Colonic mucosa (tissue), 4 donors: ENCODE measurements around the gene SWAP70. TPM values are rescaled to one million over a fixed set of nuclear protein-coding genes. Genes with fewer than 3 reads are reported as not detected.
A peak's percentile ranks its signal among the peaks of the same experiment; 100 is the strongest.

Experiments used
- DNase-seq: peaks from one replicate; pipeline ENCODE4 v3.0.0-alpha.2; 2020
- H3K27ac ChIP-seq: fragments of 200-600 bp; one replicate; pipeline ENCODE4 v1.8.0; 2021
- H3K27me3 ChIP-seq: fragments of 200-600 bp; one replicate; pipeline ENCODE4 v1.8.0; 2021
- H3K36me3 ChIP-seq: fragments of 200-600 bp; one replicate; pipeline ENCODE4 v1.8.0; 2021
- H3K4me1 ChIP-seq: fragments of 200-600 bp; one replicate; pipeline ENCODE4 v1.8.0; 2021; ENCODE audit warnings: mild to moderate bottlenecking
- H3K4me3 ChIP-seq: fragments of 200-600 bp; one replicate; pipeline ENCODE4 v1.8.0; 2021
- H3K9ac ChIP-seq, 2 donors: one replicate each; pipeline ENCODE4 v1.7.0; 2013; ENCODE audit warnings: control low read depth in 2 of 2, low read depth in 2 of 2, low read length in 2 of 2
- H3K9me3 ChIP-seq: fragments of 200-600 bp; one replicate; pipeline ENCODE4 v1.8.0; 2021
- intact Hi-C: fragments of 100-400 bp; cut with DNase I; formaldehyde crosslinking; loops from one replicate; pipeline ENCODE4 v1.14.1; 2022
- total RNA-seq, 2 donors: library from RNA; stranded (reverse); fragmentation: NEBNext Ultra II Directional in 1 of 2; extraction: Animal tissue kit (Norgen Biotek cat#: 25700) in 1 of 2; gene quantifications; one replicate each; pipeline ENCODE4 v1.2.1, GENCODE V29; 2021
- TF ChIP-seq, protein P1 (sequence below): fragments of 200-600 bp; IDR thresholded peaks from one replicate; pipeline ENCODE4 v1.8.0; 2022; ENCODE audit warnings: antibody characterized with exemption, mild to moderate bottlenecking
- donor health status: healthy.
- donor health status: DM: no; HTN: no; CAD: no.
- donor health status: DM: no; HTN: no; CAD: no.

SWAP70 gene
- total RNA-seq, 2 donors from 2014 or later: 13.1 to 21.2 TPM

DNA sequence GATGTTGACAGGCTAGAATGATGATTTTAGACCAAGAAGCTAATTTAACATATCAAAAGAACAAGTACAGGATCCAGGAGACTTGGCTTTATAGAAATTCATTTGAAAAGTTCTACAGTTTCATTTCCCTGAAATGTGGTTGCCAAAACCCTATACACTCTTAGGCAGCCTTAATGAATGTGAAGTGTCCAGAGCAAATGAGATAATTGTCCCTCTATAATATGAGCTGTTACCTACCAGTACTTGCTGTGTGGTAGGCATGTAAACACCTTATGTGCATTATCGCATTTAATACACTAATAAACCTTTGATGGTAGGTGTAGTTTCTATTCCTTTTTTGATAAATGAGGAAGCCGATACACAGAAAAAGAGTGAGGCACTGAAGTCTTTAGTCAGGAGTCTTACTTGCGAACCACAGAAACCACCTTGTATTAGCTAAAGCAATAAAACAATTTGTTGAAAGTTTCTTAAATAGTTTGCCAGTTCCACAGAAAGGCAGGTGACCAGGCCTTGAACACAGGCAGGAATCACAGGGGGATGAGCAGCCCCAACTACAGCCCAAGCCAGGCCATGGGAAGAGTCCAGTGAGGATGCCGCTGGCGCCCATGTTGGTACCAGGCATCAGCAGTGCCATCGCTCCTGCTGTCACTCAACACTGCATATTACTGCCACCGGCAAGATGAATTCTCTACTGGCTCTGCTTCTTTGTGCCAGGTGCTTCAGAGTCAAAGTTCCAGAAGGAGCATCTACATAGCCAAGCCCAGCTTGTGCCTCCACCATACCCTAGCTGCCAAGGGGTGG, 81.7 kb downstream of the SWAP70 start:
- no peak for DNase-seq

DNA sequence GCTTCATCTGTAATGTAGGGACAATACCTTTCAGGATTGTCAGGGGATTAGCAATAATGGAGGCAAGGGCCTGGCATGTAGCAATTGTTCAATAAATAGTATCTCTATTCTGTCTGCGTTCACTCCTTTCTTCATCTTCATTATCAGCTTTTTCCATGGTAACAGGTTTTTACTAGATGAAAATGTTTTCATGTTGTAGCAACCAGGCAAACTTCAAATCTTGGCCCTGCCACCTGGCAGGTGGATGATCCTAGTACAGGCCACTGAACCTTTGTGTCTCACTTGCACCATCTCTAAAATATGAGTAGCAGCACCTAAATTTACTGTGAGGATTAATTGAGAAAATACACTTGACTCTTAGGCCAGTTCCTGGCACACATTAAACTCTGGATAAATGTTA, 83.4 kb downstream of the SWAP70 start:
- intact Hi-C loops: no loop called here

More for the DNA sequence above, 81.7 kb downstream of the SWAP70 start:
- H3K27ac ChIP-seq: no peak overlapping the region
- H3K27me3 ChIP-seq: no peaks in the 10 kb centered on the region
- TF ChIP-seq, protein P1, sequence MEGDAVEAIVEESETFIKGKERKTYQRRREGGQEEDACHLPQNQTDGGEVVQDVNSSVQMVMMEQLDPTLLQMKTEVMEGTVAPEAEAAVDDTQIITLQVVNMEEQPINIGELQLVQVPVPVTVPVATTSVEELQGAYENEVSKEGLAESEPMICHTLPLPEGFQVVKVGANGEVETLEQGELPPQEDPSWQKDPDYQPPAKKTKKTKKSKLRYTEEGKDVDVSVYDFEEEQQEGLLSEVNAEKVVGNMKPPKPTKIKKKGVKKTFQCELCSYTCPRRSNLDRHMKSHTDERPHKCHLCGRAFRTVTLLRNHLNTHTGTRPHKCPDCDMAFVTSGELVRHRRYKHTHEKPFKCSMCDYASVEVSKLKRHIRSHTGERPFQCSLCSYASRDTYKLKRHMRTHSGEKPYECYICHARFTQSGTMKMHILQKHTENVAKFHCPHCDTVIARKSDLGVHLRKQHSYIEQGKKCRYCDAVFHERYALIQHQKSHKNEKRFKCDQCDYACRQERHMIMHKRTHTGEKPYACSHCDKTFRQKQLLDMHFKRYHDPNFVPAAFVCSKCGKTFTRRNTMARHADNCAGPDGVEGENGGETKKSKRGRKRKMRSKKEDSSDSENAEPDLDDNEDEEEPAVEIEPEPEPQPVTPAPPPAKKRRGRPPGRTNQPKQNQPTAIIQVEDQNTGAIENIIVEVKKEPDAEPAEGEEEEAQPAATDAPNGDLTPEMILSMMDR: no peak
- H3K4me1 ChIP-seq: no peaks in the 10 kb centered on the region
- intact Hi-C loops: loop anchor here (2.0 kb wide), 1 partner anchor 129 kb away; no protein-coding TSS in a partner anchor
- H3K9ac ChIP-seq: no peak overlapping the region
- no peaks in the 10 kb centered on the region for H3K9me3 ChIP-seq
- no peaks in the 10 kb centered on the region for H3K36me3 ChIP-seq
- no peak overlapping the region for H3K4me3 ChIP-seq

DNA sequence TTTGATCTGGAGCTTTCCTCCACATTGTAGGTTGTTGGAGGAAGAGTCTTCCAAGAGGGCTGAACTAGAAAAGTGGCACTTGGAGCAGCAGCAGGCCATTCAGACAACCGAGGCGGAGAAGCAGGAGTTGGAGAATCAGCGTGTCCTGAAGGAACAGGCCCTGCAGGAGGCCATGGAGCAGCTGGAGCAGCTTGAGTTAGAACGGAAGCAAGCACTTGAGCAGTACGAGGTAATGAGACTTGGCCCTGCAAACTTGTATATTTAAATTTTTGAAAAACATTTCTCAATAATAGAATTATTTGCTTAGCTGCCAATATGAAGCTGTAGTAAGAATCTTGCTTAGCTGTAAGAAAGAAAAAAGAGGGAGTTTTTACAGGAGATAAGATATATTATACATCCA, 84.0 kb downstream of the SWAP70 start:
- Histone ChIP-seq H3K4me1 (no peaks in the 10 kb centered on the region), H3K4me3 (no peak overlapping the region), H3K27me3 (no peaks in the 10 kb centered on the region), H3K9ac (no peak overlapping the region), H3K27ac (no peak overlapping the region), H3K36me3 (no peaks in the 10 kb centered on the region), H3K9me3 (no peaks in the 10 kb centered on the region)
- TF ChIP-seq, protein P1: no peak
- intact Hi-C loops: no loop called here
- DNase-seq: no peak

More for the DNA sequence above, 83.4 kb downstream of the SWAP70 start:
- Histone ChIP-seq H3K9ac (no peak overlapping the region), H3K36me3 (no peaks in the 10 kb centered on the region), H3K9me3 (no peaks in the 10 kb centered on the region), H3K4me1 (no peaks in the 10 kb centered on the region), H3K27me3 (no peaks in the 10 kb centered on the region), H3K27ac (no peak overlapping the region), H3K4me3 (no peak overlapping the region)
- TF ChIP-seq, protein P1: no peak
- no peak for DNase-seq

DNA sequence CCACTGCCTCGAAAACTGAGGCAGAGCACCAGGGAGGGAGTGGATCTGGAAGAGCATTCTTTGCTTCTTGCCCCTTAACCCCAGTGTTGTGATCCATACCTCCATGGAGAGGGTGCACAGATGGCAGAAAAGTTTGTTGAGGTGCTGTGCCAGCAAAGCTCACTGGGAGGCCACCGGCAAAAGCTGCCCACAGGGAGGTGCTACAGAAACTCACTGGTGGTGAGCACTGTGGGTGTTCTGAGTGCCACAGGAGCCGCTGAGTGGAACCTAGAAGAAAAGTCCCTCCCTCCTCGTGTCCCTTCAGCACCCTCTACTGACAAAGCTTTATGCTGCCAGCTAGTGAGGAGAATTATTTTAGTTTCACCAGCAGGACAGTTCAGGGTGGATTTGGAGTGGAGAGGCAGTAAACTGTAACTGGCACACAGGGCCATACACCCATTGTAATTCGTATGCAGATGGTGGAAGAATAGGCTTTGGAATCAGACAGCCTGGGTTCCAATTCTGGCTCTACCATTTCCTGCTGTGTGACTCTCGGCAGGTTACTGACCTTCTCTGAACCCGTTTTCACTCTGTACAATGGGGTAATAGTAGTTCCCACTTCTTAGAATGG, 84.6 kb downstream of the SWAP70 start:
- TF ChIP-seq, protein P1: peak; percentile 70
- no peaks in the 10 kb centered on the region for H3K4me1 ChIP-seq
- H3K4me3 ChIP-seq: no peak overlapping the region
- intact Hi-C loops: no loop called here
- H3K27ac ChIP-seq: no peak overlapping the region
- no peaks in the 10 kb centered on the region for H3K36me3 ChIP-seq
- no peaks in the 10 kb centered on the region for H3K9me3 ChIP-seq
- no peak overlapping the region for H3K9ac ChIP-seq
- DNase-seq: peak; percentile 55
- H3K27me3 ChIP-seq: no peaks in the 10 kb centered on the region

DNA sequence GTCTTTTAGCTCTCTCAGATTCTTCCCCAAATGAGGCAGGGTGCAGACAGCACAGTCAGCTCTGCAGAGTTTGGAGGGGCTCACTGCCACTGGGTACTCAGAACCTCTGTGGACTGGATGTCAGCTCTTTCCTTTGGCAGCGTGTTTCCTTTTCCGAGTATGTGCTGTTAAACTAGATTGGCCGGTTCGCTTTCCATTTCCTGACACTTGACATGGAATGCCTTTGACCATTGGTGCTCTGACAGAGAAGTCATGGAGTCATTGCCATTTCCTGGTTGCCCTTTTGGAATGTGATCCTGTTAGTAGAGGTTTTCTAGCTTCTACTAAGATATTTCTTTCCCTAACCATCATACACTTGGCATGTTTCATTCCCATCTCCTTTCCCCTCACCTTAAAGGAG, 86.7 kb downstream of the SWAP70 start:
- intact Hi-C loops: loop anchor here (10.0 kb wide), 1 partner anchor 216 kb away; no protein-coding TSS in a partner anchor
- TF ChIP-seq, protein P1: no peak
- no peak for DNase-seq
- Histone ChIP-seq H3K27me3 (no peaks in the 10 kb centered on the region), H3K36me3 (no peaks in the 10 kb centered on the region), H3K27ac (no peak overlapping the region), H3K9ac (no peak overlapping the region), H3K4me3 (no peak overlapping the region), H3K9me3 (no peaks in the 10 kb centered on the region), H3K4me1 (no peaks in the 10 kb centered on the region)
